GM12878 (cell line): Measurements from ENCODE around the gene LRIG3. TPM values are rescaled to one million over a fixed set of nuclear protein-coding genes. Genes with fewer than 3 reads are reported as not detected.

Source experiments
- ATAC-seq: fragments of 200-7000 bp; cut with Tn5 transposase; 3 replicates; pipeline ENCODE4 v1.9.1; 2020; ENCODE audit warnings: mild to moderate bottlenecking, moderate library complexity
- BruUV-seq: library from RNA; stranded (reverse); fragments of 400-500 nt; replicated peaks from 2 replicates; lab custom pipeline; 2021; lab: Mats Ljungman, UMichigan
- CTCF ChIA-PET: fragments of 300-600 bp; sonication (Branson Sonifier 250); formaldehyde crosslinking; extraction: SDS; loops from one replicate; lab custom pipeline; 2021; ENCODE audit warnings: inconsistent platforms; lab: Yijun Ruan, JAX
- POLR2A ChIA-PET: fragments of 350-600 bp; formaldehyde crosslinking; extraction: SDS; loops from one replicate; lab custom pipeline; 2021; ENCODE audit warnings: inconsistent platforms; lab: Charles Lee
- RAD21 ChIA-PET: fragments of 300-600 bp; sonication (Branson Sonifier 250); formaldehyde crosslinking; loops from one replicate; lab custom pipeline; 2023; ENCODE audit warnings: antibody characterized with exemption; ENCODE audit not compliant: unreplicated experiment; lab: Charles Lee
- SMC1A ChIA-PET: fragments of 300-600 bp; sonication (Branson Sonifier 250); formaldehyde crosslinking; loops from one replicate; lab custom pipeline; 2023; ENCODE audit not compliant: unreplicated experiment, uncharacterized antibody; lab: Charles Lee
- DNase-seq: peaks from one replicate; pipeline ENCODE4 v3.0.0-alpha.2; 2011; ENCODE audit warnings: low read depth, low spot score
- FAIRE-seq: peaks from 3 replicates; lab custom pipeline; 2011; peaks lifted over from hg19 to GRCh38; lab: Jason Lieb, UNC
- H2AFZ ChIP-seq: 2 replicates; pipeline ENCODE4 v1.6.0; 2011; ENCODE audit warnings: low read depth, low read length, control low read depth; ENCODE audit not compliant: control insufficient read depth
- H3K27ac ChIP-seq: 2 replicates; pipeline ENCODE4 v1.5.1; 2011; ENCODE audit warnings: control low read depth; ENCODE audit not compliant: control insufficient read depth, insufficient read depth
- H3K27me3 ChIP-seq, 2 experiments: replicated peaks in 1 of 2; 2 replicates each; pipeline versions ENCODE4 v1.6.0 to v1.6.1; 2011; ENCODE audit warnings: low read length in 1 of 2; ENCODE audit not compliant: control insufficient read depth in 2 of 2, insufficient read depth in 2 of 2
- H3K36me3 ChIP-seq, 2 experiments: 2 replicates each; pipeline ENCODE4 v1.5.1; 2011; ENCODE audit warnings: low read length in 1 of 2; ENCODE audit not compliant: control insufficient read depth in 2 of 2, insufficient read depth in 2 of 2
- H3K4me1 ChIP-seq: 2 replicates; pipeline ENCODE4 v1.6.1; 2011; ENCODE audit warnings: mild to moderate bottlenecking, low read length, moderate library complexity, mixed read lengths; ENCODE audit not compliant: control insufficient read depth, insufficient read depth
- H3K4me2 ChIP-seq: 2 replicates; pipeline ENCODE4 v1.6.0; 2011; ENCODE audit warnings: control low read depth; ENCODE audit not compliant: control insufficient read depth, insufficient read depth
- H3K4me3 ChIP-seq: fragments of 200-600 bp; sonication (generic); 2 replicates; pipeline ENCODE4 v1.5.1; 2016
- H3K79me2 ChIP-seq: 2 replicates; pipeline ENCODE4 v1.6.0; 2011; ENCODE audit warnings: low read length; ENCODE audit not compliant: control insufficient read depth, insufficient read depth
- H3K9ac ChIP-seq: 2 replicates; pipeline ENCODE4 v1.8.0; 2011; ENCODE audit warnings: low read length, control low read depth, mixed read lengths; ENCODE audit not compliant: control insufficient read depth, insufficient read depth
- H3K9me3 ChIP-seq: replicated peaks from 3 replicates; pipeline ENCODE4 v1.5.1; 2011; ENCODE audit warnings: mild to moderate bottlenecking, low read length; ENCODE audit not compliant: control insufficient read depth, insufficient read depth
- H4K20me1 ChIP-seq: 2 replicates; pipeline ENCODE4 v1.6.0; 2011; ENCODE audit not compliant: control insufficient read depth, insufficient read depth
- BRCA1 ChIP-seq: IDR thresholded peaks from 2 replicates; pipeline ENCODE4 v1.6.1; 2011; ENCODE audit warnings: low read depth, low read length, improper control_type of control experiment
- CHD4 ChIP-seq: fragments of 200-600 bp; sonication (generic); IDR thresholded peaks from 2 replicates; pipeline ENCODE4 v1.6.1; 2016; ENCODE audit warnings: mild to moderate bottlenecking
- FOXM1 ChIP-seq: IDR thresholded peaks from 2 replicates; pipeline ENCODE4 v1.6.1; 2012; ENCODE audit warnings: low read depth, mild to moderate bottlenecking, inconsistent platforms, low read length, moderate library complexity
- KAT2A ChIP-seq: conservative IDR thresholded peaks from 2 replicates; pipeline ENCODE4 v1.6.1; 2011; ENCODE audit warnings: low read depth, low read length; ENCODE audit not compliant: control insufficient read depth
- MEF2A ChIP-seq: IDR thresholded peaks from 2 replicates; pipeline ENCODE4 v1.6.1; 2011; ENCODE audit warnings: low read depth, mild to moderate bottlenecking, low read length, moderate library complexity; ENCODE audit not compliant: insufficient read depth
- MLLT1 ChIP-seq: fragments of 450-650 bp; IDR thresholded peaks from 2 replicates; pipeline ENCODE4 v1.6.1; 2016; ENCODE audit warnings: mild to moderate bottlenecking
- NR2F1 ChIP-seq: fragments of 450-650 bp; conservative IDR thresholded peaks from 2 replicates; pipeline ENCODE4 v1.6.1; 2017; ENCODE audit warnings: mild to moderate bottlenecking
- RUNX3 ChIP-seq: IDR thresholded peaks from 2 replicates; pipeline ENCODE4 v1.6.1; 2012; ENCODE audit warnings: low read length, inconsistent platforms
- SMAD1 ChIP-seq: fragments of 450-650 bp; IDR thresholded peaks from 2 replicates; pipeline ENCODE4 v1.6.1; 2018; ENCODE audit warnings: mild to moderate bottlenecking, low read depth; ENCODE audit not compliant: partially characterized antibody
- ZBTB40 ChIP-seq: fragments of 450-650 bp; IDR thresholded peaks from 2 replicates; pipeline ENCODE4 v1.6.1; 2016; ENCODE audit warnings: mild to moderate bottlenecking, moderate library complexity, borderline replicate concordance
- WGBS: methylation state at CpG from one replicate; pipeline ENCODE4 v1.1.6; 2016; ENCODE audit warnings: low lambda C conversion rate; ENCODE audit not compliant: insufficient replicate concordance, insufficient coverage; ENCODE audit errors: missing lambda C conversion rate; 5-methylcytosine and 5-hydroxymethylcytosine counted together
- in situ Hi-C: fragments of 300-500 bp; cut with MboI; formaldehyde crosslinking; loops from 9 replicates; pipeline ENCODE4 v1.14.3; 2018; ENCODE audit warnings: mixed read lengths
- intact Hi-C: fragments of 100-400 bp; cut with micrococcal nuclease; formaldehyde crosslinking; loops from one replicate; pipeline ENCODE4 v1.14.2; 2022; ENCODE audit not compliant: unreplicated experiment
- polyA plus RNA-seq, 11 experiments: library from polyadenylated mRNA; depleted of rRNA in 4 of 11; unstranded in 6 of 11; stranded (reverse) in 5 of 11; fragments of >200 nt; fragmentation: Nextera tagmentation in 4 of 11; fragmentation: Illumina TruSeq in 1 of 11; extraction: Ambion mirVana in 4 of 11; extraction: Trizol in 1 of 11; gene quantifications; 1 replicate in 1 of 11; 2 replicates in 10 of 11; pipeline versions ENCODE4 v1.2.1 to v1.2.3, GENCODE V29; 2011 to 2016; ENCODE audit warnings: inconsistent platforms in 2 of 11, missing spikeins in 2 of 11, low read depth in 1 of 11
- total RNA-seq, 4 experiments: library from RNA; depleted of rRNA in 3 of 4; stranded (reverse); fragments of >200 nt in 3 of 4; fragmentation: Illumina TruSeq in 1 of 4; extraction: Trizol in 1 of 4; gene quantifications; 2 replicates each; pipeline versions ENCODE4 v1.2.1 to v1.2.3, GENCODE V29; 2013 to 2021
- TF ChIP-seq, protein P1 (sequence below): IDR thresholded peaks from 2 replicates; pipeline ENCODE4 v1.6.1; 2012; ENCODE audit warnings: low read length, inconsistent platforms

The LRIG3 gene
- total and polyA plus RNA-seq, 10 of the 15 experiments (the other 5 are each of a cell fraction or from before 2014, with no cell fraction given), result 0.95 to 8.5 (median 5.0) TPM

- intact Hi-C loops (no loop called here), in situ Hi-C loops (no loop called here)
- RAD21 ChIA-PET, result no interaction called here
- 69% methylated on average over 4 of the region's 4 CpGs for WGBS
- Histone ChIP-seq H2AFZ (no peak overlapping the region), H4K20me1 (no peaks in the 10 kb centered on the region), H3K4me2 (peak overlapping the region; percentile 66; the same call in 1 of the 2 replicates), H3K4me3 (peak overlapping the region; percentile 13; the same call in 1 of the 2 replicates), H3K9ac (no peak overlapping the region), H3K27me3 (no peaks in the 10 kb centered on the region), H3K9me3 (no peaks in the 10 kb centered on the region), H3K4me1 (peaks cover 3% of the 10 kb centered on the region; the same call in 1 of the 2 replicates), H3K27ac (no peak overlapping the region), H3K79me2 (peaks cover 30% of the 10 kb centered on the region), H3K36me3 (no peaks in the 10 kb centered on the region)
- ATAC-seq, result no peak
- POLR2A ChIA-PET, result no interaction called here
- FAIRE-seq, result no peak
- TF ChIP-seq MLLT1 (no peak), ZBTB40 (no peak), FOXM1 (no peak), KAT2A (no peak), NR2F1 (no peak), CHD4 (no peak), BRCA1 (no peak), RUNX3 (no peak), SMAD1 (no peak), MEF2A (no peak)
- TF ChIP-seq, protein P1, sequence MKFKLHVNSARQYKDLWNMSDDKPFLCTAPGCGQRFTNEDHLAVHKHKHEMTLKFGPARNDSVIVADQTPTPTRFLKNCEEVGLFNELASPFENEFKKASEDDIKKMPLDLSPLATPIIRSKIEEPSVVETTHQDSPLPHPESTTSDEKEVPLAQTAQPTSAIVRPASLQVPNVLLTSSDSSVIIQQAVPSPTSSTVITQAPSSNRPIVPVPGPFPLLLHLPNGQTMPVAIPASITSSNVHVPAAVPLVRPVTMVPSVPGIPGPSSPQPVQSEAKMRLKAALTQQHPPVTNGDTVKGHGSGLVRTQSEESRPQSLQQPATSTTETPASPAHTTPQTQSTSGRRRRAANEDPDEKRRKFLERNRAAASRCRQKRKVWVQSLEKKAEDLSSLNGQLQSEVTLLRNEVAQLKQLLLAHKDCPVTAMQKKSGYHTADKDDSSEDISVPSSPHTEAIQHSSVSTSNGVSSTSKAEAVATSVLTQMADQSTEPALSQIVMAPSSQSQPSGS, result no peak
- BruUV-seq, result no TSS peak
- DNase-seq, result no peak
- SMC1A ChIA-PET, result interaction anchor here (0.8 to 1.1 kb wide), 2 partner anchors 9 to 18 kb away, joined by 3 to 4 read pairs; no protein-coding TSS in a partner anchor
- CTCF ChIA-PET, result no interaction called here
Observed at GRCh38 chr12:58918469-58918844, 1.8 kb downstream of the LRIG3 start.
